Measurements from ENCODE around the gene VSIR. TPM values are rescaled to one million over a fixed set of nuclear protein-coding genes. Genes with fewer than 3 reads are reported as not detected.

VSIR gene
- total RNA-seq, 2 donors from 2014 or later: 41.2 to 42.8 TPM

DNA sequence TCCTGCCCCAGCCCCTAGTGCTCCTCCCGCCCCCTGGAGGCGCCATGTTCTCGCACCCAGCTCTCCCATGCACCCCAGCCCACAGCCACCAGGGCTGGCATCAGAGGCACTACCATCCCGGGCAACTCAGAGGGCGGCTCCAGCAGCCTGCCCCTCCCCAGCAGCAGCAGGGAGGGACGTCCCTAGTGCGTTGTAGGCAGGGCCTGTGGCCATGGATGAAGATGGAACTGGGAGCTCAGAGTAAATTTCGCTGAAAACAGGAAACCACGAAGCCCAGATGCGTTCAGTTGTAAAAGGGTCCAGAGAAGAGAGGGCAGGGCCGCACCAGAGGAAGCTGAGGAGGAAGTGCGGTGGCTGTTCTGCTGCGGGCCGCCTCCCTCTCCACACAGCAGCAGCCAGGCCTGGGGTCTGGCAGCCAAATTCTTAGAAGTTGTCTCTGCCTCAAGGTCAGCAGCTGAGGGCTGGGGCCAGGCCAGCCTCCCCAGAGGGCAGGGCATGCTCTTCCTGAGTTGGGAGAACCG lies 24.6 kb downstream of the VSIR start:
- DNase-seq: peak; percentile 79
- Histone ChIP-seq H3K27ac (peak overlapping the region; percentile 68), H3K9me3 (no peaks in the 10 kb centered on the region), H3K9ac (ENCODE audit: low read depth in 2 of 2, low read length in 2 of 2) (peak overlapping the region in 1 of 2 donors; percentile 84), H3K4me1 (peaks cover 45% of the 10 kb centered on the region), H3K36me3 (no peaks in the 10 kb centered on the region), H3K27me3 (no peaks in the 10 kb centered on the region), H3K4me3 (no peak overlapping the region)
- intact Hi-C loops (cut with DNase I): no loop called here
- TF ChIP-seq, protein P1, sequence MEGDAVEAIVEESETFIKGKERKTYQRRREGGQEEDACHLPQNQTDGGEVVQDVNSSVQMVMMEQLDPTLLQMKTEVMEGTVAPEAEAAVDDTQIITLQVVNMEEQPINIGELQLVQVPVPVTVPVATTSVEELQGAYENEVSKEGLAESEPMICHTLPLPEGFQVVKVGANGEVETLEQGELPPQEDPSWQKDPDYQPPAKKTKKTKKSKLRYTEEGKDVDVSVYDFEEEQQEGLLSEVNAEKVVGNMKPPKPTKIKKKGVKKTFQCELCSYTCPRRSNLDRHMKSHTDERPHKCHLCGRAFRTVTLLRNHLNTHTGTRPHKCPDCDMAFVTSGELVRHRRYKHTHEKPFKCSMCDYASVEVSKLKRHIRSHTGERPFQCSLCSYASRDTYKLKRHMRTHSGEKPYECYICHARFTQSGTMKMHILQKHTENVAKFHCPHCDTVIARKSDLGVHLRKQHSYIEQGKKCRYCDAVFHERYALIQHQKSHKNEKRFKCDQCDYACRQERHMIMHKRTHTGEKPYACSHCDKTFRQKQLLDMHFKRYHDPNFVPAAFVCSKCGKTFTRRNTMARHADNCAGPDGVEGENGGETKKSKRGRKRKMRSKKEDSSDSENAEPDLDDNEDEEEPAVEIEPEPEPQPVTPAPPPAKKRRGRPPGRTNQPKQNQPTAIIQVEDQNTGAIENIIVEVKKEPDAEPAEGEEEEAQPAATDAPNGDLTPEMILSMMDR (IDR thresholded peaks at IDR 0.05): no peak

DNA sequence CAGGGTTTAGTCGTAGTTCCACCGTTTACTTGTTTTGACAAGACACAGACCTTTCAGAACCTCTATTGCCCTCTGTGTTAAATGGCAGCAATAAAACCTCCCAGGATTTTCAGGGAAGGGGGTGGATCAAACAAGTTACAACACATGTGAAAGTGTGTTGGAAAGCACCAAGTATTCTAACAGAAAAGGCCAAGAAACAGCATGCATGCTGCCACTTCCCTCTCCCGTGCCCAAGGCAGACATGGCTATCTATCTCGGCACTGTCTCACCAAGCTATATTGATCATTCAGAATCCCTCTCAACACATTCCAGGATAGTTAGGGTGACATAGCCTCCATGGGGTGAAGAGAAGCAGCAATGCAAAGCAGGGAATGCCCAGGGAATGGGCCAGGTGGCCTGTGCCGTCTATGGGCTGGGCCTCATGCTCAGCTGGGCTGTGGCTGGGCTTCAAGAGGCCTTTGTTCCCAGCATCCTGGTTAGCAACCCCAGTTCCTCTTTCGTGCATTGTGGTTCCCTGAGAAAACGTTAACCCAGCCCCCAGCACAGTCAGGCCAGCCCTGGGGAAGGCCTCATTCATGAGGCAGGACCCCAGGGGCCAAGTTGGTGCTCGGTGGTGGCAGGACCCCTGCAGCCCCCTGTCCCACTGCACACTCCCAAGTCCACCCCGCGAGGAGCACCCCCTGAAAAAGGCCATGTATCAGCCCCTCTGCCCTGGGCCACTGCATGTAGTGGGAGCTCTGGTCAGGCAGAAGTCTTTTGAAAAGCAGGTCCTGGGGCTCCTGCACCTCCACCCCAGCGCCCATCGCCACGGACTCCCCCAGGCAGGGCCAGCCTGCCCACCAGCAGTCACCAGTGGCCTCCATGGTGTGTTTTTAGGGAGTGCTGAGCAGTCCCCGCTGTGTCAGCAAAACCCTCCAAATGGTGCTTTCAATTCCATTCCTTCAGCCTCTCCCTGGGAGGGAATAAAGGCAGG lies 25.5 kb downstream of the VSIR start:
- Histone ChIP-seq H3K9ac (ENCODE audit: low read depth in 2 of 2, low read length in 2 of 2) (peak overlapping the region; percentile 54 to 84), H3K36me3 (no peaks in the 10 kb centered on the region), H3K4me3 (no peak overlapping the region), H3K4me1 (peaks cover 40% of the 10 kb centered on the region), H3K27ac (peak overlapping the region; percentile 68), H3K27me3 (no peaks in the 10 kb centered on the region), H3K9me3 (no peaks in the 10 kb centered on the region)
- peak; percentile 62 for DNase-seq
- TF ChIP-seq, protein P1 (IDR thresholded peaks at IDR 0.05): no peak
- intact Hi-C loops (cut with DNase I): no loop called here

- Histone ChIP-seq H3K36me3 (no peaks in the 10 kb centered on the region), H3K27me3 (no peaks in the 10 kb centered on the region), H3K4me1 (peaks cover 39% of the 10 kb centered on the region), H3K27ac (peak overlapping the region; percentile 68), H3K9ac (ENCODE audit: low read depth in 2 of 2, low read length in 2 of 2) (peak overlapping the region; percentile 54 to 84), H3K4me3 (no peak overlapping the region), H3K9me3 (no peaks in the 10 kb centered on the region)
- DNase-seq: peak; percentile 54
- TF ChIP-seq, protein P1 (IDR thresholded peaks at IDR 0.05): no peak
- intact Hi-C loops (cut with DNase I): no loop called here
Observed at GRCh38 chr10:71747039-71747531, 26.2 kb downstream of the VSIR start.

- Histone ChIP-seq H3K9ac (ENCODE audit: low read depth in 2 of 2, low read length in 2 of 2) (peak overlapping the region; percentile 54 to 84), H3K9me3 (no peaks in the 10 kb centered on the region), H3K27me3 (no peaks in the 10 kb centered on the region), H3K4me3 (no peak overlapping the region), H3K27ac (peak overlapping the region; percentile 68), H3K4me1 (peaks cover 39% of the 10 kb centered on the region), H3K36me3 (no peaks in the 10 kb centered on the region)
- DNase-seq: peak; percentile 75
- intact Hi-C loops (cut with DNase I): no loop called here
- TF ChIP-seq, protein P1 (IDR thresholded peaks at IDR 0.05): no peak
Observed at GRCh38 chr10:71746344-71747037, 26.8 kb downstream of the VSIR start.

DNA sequence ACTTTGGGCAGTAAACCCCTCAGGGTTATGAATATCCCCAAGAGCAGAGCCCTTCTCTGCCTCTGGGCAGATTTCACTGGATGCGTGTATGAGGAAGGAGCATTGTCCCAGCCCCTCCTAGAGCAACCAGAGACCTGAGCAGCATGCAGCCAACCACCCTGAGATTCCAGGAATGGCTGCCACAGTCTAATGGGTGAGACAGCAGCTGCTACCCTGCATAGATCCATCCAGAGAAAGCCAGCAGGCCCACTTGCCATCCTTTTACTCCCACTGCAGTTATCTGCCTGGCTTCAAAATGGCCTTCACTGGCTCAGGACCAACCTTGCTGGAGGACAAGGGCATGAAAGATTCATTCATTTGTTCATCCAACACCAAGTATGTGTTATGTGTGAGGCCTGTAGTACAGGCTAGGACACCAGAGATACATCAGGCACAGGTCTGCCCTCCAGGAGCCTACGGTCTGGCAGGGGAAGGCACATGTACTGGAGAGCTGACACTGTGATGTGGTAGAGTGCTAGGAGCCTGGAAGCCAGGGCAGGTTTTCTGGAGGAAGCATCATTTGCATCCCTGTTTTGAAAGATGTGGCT lies 27.6 kb downstream of the VSIR start:
- H3K4me1 ChIP-seq: peaks cover 39% of the 10 kb centered on the region
- peak overlapping the region; percentile 27 to 84 for H3K9ac ChIP-seq (ENCODE audit: low read depth in 2 of 2, low read length in 2 of 2)
- H3K9me3 ChIP-seq: no peaks in the 10 kb centered on the region
- intact Hi-C loops (cut with DNase I): no loop called here
- H3K27ac ChIP-seq: peak overlapping the region; percentile 68
- H3K4me3 ChIP-seq: no peak overlapping the region
- no peaks in the 10 kb centered on the region for H3K36me3 ChIP-seq
- DNase-seq: peak; percentile 17
- H3K27me3 ChIP-seq: no peaks in the 10 kb centered on the region
- TF ChIP-seq, protein P1 (IDR thresholded peaks at IDR 0.05): no peak

Measured in colonic mucosa (tissue), 4 donors.